Neural crest cell (in vitro differentiated cells): ENCODE results near the gene MYMK. TPM values are rescaled to one million over a fixed set of nuclear protein-coding genes. Genes with fewer than 3 reads are reported as not detected.

Experiments used
- DNase-seq: peaks from one replicate; pipeline ENCODE4 v3.0.0; 2021; ENCODE audit warnings: low read depth, mixed read lengths, low spot score
- H3K27ac Mint-ChIP-seq: one replicate; pipeline ENCODE4 v1.8.0; 2021; ENCODE audit warnings: mild to moderate bottlenecking, mixed read lengths; ENCODE audit not compliant: unreplicated experiment
- H3K27me3 Mint-ChIP-seq: 2 replicates; pipeline ENCODE4 v1.8.0; 2021; ENCODE audit warnings: low read depth, mild to moderate bottlenecking, mixed read lengths
- H3K36me3 Mint-ChIP-seq: 2 replicates; pipeline ENCODE4 v1.8.0; 2021; ENCODE audit warnings: low read depth, mild to moderate bottlenecking, mixed read lengths
- H3K4me1 Mint-ChIP-seq: 2 replicates; pipeline ENCODE4 v1.8.0; 2021; ENCODE audit warnings: mixed read lengths
- H3K4me3 Mint-ChIP-seq: one replicate; pipeline ENCODE4 v1.8.0; 2021; ENCODE audit warnings: mild to moderate bottlenecking, mixed read lengths
- H3K9me3 Mint-ChIP-seq: 2 replicates; pipeline ENCODE4 v1.8.0; 2021; ENCODE audit warnings: mixed read lengths
- CTCF ChIP-seq: fragments of 200-600 bp; sonication (generic); conservative IDR thresholded peaks from 2 replicates; pipeline ENCODE4 v1.5.0; 2021; ENCODE audit warnings: antibody characterized with exemption, mild to moderate bottlenecking
- total RNA-seq: library from RNA; stranded (reverse); gene quantifications from 2 replicates; pipeline ENCODE4 v1.2.1, GENCODE V29; 2021

MYMK gene
- total RNA-seq, 1 donor from 2014 or later: not detected

GRCh38 chr9:133515615-133516255 is 9.0 kb downstream of the MYMK start:
- H3K36me3 Mint-ChIP-seq: no peaks in the 10 kb centered on the region
- no peaks in the 10 kb centered on the region for H3K4me1 Mint-ChIP-seq
- H3K4me3 Mint-ChIP-seq: no peak overlapping the region
- DNase-seq: no peak
- no peak overlapping the region for H3K27ac Mint-ChIP-seq
- no peaks in the 10 kb centered on the region for H3K9me3 Mint-ChIP-seq
- TF ChIP-seq CTCF: no peak
- no peaks in the 10 kb centered on the region for H3K27me3 Mint-ChIP-seq

- Mint-ChIP-seq H3K9me3 (no peaks in the 10 kb centered on the region), H3K4me3 (no peak overlapping the region), H3K4me1 (no peaks in the 10 kb centered on the region), H3K36me3 (no peaks in the 10 kb centered on the region), H3K27ac (no peak overlapping the region), H3K27me3 (no peaks in the 10 kb centered on the region)
- TF ChIP-seq CTCF: no peak
- DNase-seq: no peak
Observed at GRCh38 chr9:133515240-133515610, 9.5 kb downstream of the MYMK start.

GRCh38 chr9:133514460-133515239 is 10.1 kb downstream of the MYMK start:
- Mint-ChIP-seq H3K36me3 (no peaks in the 10 kb centered on the region), H3K4me1 (peaks cover 2% of the 10 kb centered on the region), H3K27me3 (no peaks in the 10 kb centered on the region), H3K27ac (peak overlapping the region; percentile 84), H3K4me3 (no peak overlapping the region), H3K9me3 (no peaks in the 10 kb centered on the region)
- TF ChIP-seq CTCF: no peak
- no peak for DNase-seq

- no peak overlapping the region for H3K4me3 Mint-ChIP-seq
- no peaks in the 10 kb centered on the region for H3K9me3 Mint-ChIP-seq
- no peak for DNase-seq
- no peaks in the 10 kb centered on the region for H3K36me3 Mint-ChIP-seq
- H3K4me1 Mint-ChIP-seq: peaks cover 10% of the 10 kb centered on the region
- H3K27me3 Mint-ChIP-seq: peaks cover 3% of the 10 kb centered on the region
- TF ChIP-seq CTCF: no peak
- H3K27ac Mint-ChIP-seq: peak overlapping the region; percentile 12
Observed at GRCh38 chr9:133513214-133514100, 11.3 kb downstream of the MYMK start.
